GM23338 (cell line): Measurements from ENCODE around the gene SFT2D1. TPM values are rescaled to one million over a fixed set of nuclear protein-coding genes. Genes with fewer than 3 reads are reported as not detected.

Experiments
- ATAC-seq: fragments of 200-7000 bp; cut with Tn5 transposase; 3 replicates; pipeline ENCODE4 v1.9.1; 2020
- DNase-seq: peaks from one replicate; pipeline ENCODE4 v3.0.0-alpha.2; 2015; ENCODE audit warnings: low spot score
- H2AFZ ChIP-seq: fragments of 200-600 bp; sonication (generic); 2 replicates; pipeline ENCODE4 v1.8.0; 2016; ENCODE audit warnings: antibody characterized with exemption, mild to moderate bottlenecking, moderate library complexity
- H3F3A ChIP-seq: fragments of 200-600 bp; sonication (generic); replicated peaks from 2 replicates; pipeline ENCODE4 v1.8.0; 2017; ENCODE audit warnings: antibody characterized with exemption, mixed run types, low read depth
- H3K27ac ChIP-seq: fragments of 200-600 bp; sonication (generic); 2 replicates; pipeline ENCODE4 v1.6.1; 2016; ENCODE audit warnings: low read depth
- H3K27me3 ChIP-seq: fragments of 200-600 bp; sonication (generic); 2 replicates; pipeline ENCODE4 v1.8.0; 2016; ENCODE audit warnings: mild to moderate bottlenecking, mixed run types, moderate library complexity; ENCODE audit not compliant: insufficient read depth
- H3K36me3 ChIP-seq: fragments of 200-600 bp; sonication (generic); 2 replicates; pipeline ENCODE4 v1.8.0; 2016; ENCODE audit warnings: mild to moderate bottlenecking; ENCODE audit not compliant: insufficient read depth
- H3K4me1 ChIP-seq: fragments of 200-600 bp; sonication (generic); 2 replicates; pipeline ENCODE4 v1.8.0; 2016; ENCODE audit warnings: mild to moderate bottlenecking, moderate library complexity; ENCODE audit not compliant: insufficient read depth
- H3K4me2 ChIP-seq: fragments of 200-600 bp; sonication (generic); 2 replicates; pipeline ENCODE4 v1.7.1; 2017; ENCODE audit warnings: mixed run types
- H3K4me3 ChIP-seq: fragments of 200-600 bp; sonication (generic); 2 replicates; pipeline ENCODE4 v1.6.1; 2016; ENCODE audit warnings: mixed run types
- H3K79me2 ChIP-seq: fragments of 200-600 bp; sonication (generic); replicated peaks from 2 replicates; pipeline ENCODE4 v1.8.0; 2017; ENCODE audit warnings: mild to moderate bottlenecking; ENCODE audit not compliant: insufficient read depth
- H3K9me2 ChIP-seq: fragments of 200-600 bp; sonication (generic); 2 replicates; pipeline ENCODE4 v1.8.0; 2017; ENCODE audit not compliant: insufficient read depth
- H4K20me1 ChIP-seq: fragments of 200-600 bp; sonication (generic); replicated peaks from 2 replicates; pipeline ENCODE4 v1.8.0; 2017; ENCODE audit warnings: mild to moderate bottlenecking; ENCODE audit not compliant: insufficient read depth
- H3K27ac Mint-ChIP-seq: 2 replicates; pipeline ENCODE4 v1.8.0; 2020; ENCODE audit warnings: inconsistent platforms, mild to moderate bottlenecking, moderate library complexity, mixed read lengths
- H3K27me3 Mint-ChIP-seq: 3 replicates; pipeline ENCODE4 v1.8.0; 2022; ENCODE audit warnings: low read depth, mild to moderate bottlenecking, moderate library complexity, mixed read lengths, inconsistent platforms; ENCODE audit not compliant: insufficient read depth, poor library complexity
- H3K36me3 Mint-ChIP-seq: 3 replicates; pipeline ENCODE4 v1.8.0; 2021; ENCODE audit warnings: low read depth, mild to moderate bottlenecking, inconsistent platforms, moderate library complexity, mixed read lengths
- H3K4me1 Mint-ChIP-seq: 3 replicates; pipeline ENCODE4 v1.8.0; 2020; ENCODE audit warnings: mild to moderate bottlenecking, inconsistent platforms, mixed read lengths
- H3K4me3 Mint-ChIP-seq: 3 replicates; pipeline ENCODE4 v1.8.0; 2021; ENCODE audit warnings: moderate library complexity, mild to moderate bottlenecking, inconsistent platforms, mixed read lengths
- H3K9me3 Mint-ChIP-seq: 3 replicates; pipeline ENCODE4 v1.8.0; 2020; ENCODE audit warnings: moderate library complexity, mild to moderate bottlenecking, inconsistent platforms, mixed read lengths
- CREB1 ChIP-seq: fragments of 250-450 bp; sonication (Bioruptor Pico); IDR thresholded peaks from 2 replicates; pipeline ENCODE4 v1.5.0; 2020; ENCODE audit warnings: low read depth, mild to moderate bottlenecking, moderate library complexity
- EZH2 ChIP-seq: fragments of 200-600 bp; sonication (generic); IDR thresholded peaks from one replicate; pipeline ENCODE4 v1.8.0; 2017; ENCODE audit warnings: antibody characterized with exemption, mild to moderate bottlenecking, low read depth; ENCODE audit not compliant: unreplicated experiment
- NANOG ChIP-seq: IDR thresholded peaks from 2 replicates; pipeline ENCODE4 v1.6.1; 2016; ENCODE audit warnings: antibody characterized with exemption, borderline replicate concordance
- POLR2AphosphoS5 ChIP-seq: IDR thresholded peaks from 2 replicates; pipeline ENCODE4 v1.6.1; 2016; ENCODE audit warnings: antibody characterized with exemption, low read depth
- STAT1 ChIP-seq: IDR thresholded peaks from one replicate; pipeline ENCODE4 v1.6.1; 2016; ENCODE audit warnings: antibody characterized with exemption; ENCODE audit not compliant: unreplicated experiment
- ZNF114 ChIP-seq: fragments of 250-450 bp; sonication (Bioruptor Pico); IDR thresholded peaks from 2 replicates; pipeline ENCODE4 v1.5.0; 2020; ENCODE audit warnings: mild to moderate bottlenecking, moderate library complexity
- polyA plus RNA-seq: library from polyadenylated mRNA; unstranded; fragments of >200 nt; fragmentation: Nextera tagmentation; extraction: Ambion mirVana; gene quantifications from 2 replicates; pipeline ENCODE4 v1.2.1, GENCODE V29; 2016
- total RNA-seq: library from RNA; depleted of rRNA; stranded (reverse); fragments of >200 nt; shearing (Covaris generic); gene quantifications from 2 replicates; pipeline ENCODE4 v1.2.3, GENCODE V29; 2014
- TF ChIP-seq, protein P1 (sequence below): fragments of 250-450 bp; sonication (Bioruptor Pico); IDR thresholded peaks from 2 replicates; pipeline ENCODE4 v1.5.0; 2020; ENCODE audit warnings: mild to moderate bottlenecking, moderate library complexity
- TF ChIP-seq, protein P2 (sequence below), 2 experiments: fragments of 200-600 bp in 1 of 2; sonication (generic) in 1 of 2; conservative IDR thresholded peaks; 2 replicates each; pipeline versions ENCODE4 v1.5.1 to v1.6.1; 2016 to 2017; ENCODE audit warnings: antibody characterized with exemption in 2 of 2, low read depth in 2 of 2, mild to moderate bottlenecking in 2 of 2, moderate library complexity in 1 of 2
- TF ChIP-seq, protein P3 (sequence below): IDR thresholded peaks from 2 replicates; pipeline ENCODE4 v1.6.1; 2016; ENCODE audit warnings: antibody characterized with exemption
- TF ChIP-seq, protein P4 (sequence below): IDR thresholded peaks from one replicate; pipeline ENCODE4 v1.6.1; 2018; ENCODE audit warnings: antibody characterized with exemption; ENCODE audit not compliant: unreplicated experiment

The SFT2D1 gene
- total and polyA plus RNA-seq, 2 experiments from 2014 or later: 74.7 to 120 TPM

DNA sequence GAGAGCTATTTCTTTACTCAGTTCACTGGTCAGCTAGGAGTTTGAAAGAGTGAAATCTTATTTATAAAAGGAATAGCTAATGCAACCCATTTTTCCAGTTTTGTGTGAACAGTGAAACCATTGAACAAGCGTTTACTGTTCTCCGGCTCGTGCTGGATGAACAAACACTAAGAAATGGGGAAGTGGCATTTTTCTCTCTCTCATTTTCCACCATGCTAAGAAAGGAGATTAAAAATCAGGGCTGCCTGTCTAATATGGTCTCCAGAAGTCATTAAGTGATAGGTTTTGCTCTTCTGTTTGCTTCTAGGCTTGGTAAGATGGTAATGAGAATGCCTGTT lies 774 bp upstream of the SFT2D1 start (continued):
- TF ChIP-seq, protein P1, sequence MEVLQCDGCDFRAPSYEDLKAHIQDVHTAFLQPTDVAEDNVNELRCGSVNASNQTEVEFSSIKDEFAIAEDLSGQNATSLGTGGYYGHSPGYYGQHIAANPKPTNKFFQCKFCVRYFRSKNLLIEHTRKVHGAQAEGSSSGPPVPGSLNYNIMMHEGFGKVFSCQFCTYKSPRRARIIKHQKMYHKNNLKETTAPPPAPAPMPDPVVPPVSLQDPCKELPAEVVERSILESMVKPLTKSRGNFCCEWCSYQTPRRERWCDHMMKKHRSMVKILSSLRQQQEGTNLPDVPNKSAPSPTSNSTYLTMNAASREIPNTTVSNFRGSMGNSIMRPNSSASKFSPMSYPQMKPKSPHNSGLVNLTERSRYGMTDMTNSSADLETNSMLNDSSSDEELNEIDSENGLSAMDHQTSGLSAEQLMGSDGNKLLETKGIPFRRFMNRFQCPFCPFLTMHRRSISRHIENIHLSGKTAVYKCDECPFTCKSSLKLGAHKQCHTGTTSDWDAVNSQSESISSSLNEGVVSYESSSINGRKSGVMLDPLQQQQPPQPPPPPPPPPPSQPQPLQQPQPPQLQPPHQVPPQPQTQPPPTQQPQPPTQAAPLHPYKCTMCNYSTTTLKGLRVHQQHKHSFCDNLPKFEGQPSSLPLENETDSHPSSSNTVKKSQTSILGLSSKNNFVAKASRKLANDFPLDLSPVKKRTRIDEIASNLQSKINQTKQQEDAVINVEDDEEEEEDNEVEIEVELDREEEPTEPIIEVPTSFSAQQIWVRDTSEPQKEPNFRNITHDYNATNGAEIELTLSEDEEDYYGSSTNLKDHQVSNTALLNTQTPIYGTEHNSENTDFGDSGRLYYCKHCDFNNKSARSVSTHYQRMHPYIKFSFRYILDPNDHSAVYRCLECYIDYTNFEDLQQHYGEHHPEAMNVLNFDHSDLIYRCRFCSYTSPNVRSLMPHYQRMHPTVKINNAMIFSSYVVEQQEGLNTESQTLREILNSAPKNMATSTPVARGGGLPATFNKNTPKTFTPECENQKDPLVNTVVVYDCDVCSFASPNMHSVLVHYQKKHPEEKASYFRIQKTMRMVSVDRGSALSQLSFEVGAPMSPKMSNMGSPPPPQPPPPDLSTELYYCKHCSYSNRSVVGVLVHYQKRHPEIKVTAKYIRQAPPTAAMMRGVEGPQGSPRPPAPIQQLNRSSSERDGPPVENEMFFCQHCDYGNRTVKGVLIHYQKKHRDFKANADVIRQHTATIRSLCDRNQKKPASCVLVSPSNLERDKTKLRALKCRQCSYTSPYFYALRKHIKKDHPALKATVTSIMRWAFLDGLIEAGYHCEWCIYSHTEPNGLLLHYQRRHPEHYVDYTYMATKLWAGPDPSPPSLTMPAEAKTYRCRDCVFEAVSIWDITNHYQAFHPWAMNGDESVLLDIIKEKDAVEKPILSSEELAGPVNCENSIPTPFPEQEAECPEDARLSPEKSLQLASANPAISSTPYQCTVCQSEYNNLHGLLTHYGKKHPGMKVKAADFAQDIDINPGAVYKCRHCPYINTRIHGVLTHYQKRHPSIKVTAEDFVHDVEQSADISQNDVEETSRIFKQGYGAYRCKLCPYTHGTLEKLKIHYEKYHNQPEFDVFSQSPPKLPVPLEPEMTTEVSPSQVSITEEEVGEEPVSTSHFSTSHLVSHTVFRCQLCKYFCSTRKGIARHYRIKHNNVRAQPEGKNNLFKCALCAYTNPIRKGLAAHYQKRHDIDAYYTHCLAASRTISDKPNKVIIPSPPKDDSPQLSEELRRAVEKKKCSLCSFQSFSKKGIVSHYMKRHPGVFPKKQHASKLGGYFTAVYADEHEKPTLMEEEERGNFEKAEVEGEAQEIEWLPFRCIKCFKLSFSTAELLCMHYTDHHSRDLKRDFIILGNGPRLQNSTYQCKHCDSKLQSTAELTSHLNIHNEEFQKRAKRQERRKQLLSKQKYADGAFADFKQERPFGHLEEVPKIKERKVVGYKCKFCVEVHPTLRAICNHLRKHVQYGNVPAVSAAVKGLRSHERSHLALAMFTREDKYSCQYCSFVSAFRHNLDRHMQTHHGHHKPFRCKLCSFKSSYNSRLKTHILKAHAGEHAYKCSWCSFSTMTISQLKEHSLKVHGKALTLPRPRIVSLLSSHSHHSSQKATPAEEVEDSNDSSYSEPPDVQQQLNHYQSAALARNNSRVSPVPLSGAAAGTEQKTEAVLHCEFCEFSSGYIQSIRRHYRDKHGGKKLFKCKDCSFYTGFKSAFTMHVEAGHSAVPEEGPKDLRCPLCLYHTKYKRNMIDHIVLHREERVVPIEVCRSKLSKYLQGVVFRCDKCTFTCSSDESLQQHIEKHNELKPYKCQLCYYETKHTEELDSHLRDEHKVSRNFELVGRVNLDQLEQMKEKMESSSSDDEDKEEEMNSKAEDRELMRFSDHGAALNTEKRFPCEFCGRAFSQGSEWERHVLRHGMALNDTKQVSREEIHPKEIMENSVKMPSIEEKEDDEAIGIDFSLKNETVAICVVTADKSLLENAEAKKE (CRISPR knock-in tag): no peak
- no peak for TF ChIP-seq STAT1
- no peak for TF ChIP-seq ZNF114 (CRISPR knock-in tag)

DNA sequence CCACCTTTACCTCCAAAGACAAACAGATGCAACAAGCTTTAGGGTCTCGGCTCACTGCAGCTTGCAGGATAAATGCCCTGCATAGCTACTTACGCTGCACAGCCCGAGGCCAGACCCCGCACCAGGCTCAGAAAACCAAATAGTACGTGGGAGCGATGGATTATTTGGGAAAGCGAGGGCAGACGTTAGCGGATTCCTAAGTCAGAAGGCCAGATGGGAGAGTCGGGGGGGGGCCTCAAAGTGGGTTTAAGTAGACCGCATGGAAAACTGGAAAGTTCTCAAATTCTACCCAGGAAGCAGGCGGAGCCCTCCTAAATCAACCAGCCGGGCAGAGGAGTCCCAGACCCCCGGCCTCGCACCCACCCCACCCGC lies 382 bp downstream of the SFT2D1 start:
- H3K36me3 ChIP-seq: no peaks in the 10 kb centered on the region
- H3K27me3 Mint-ChIP-seq: peaks cover 2% of the 10 kb centered on the region

More for the DNA sequence above, 382 bp downstream of the SFT2D1 start:
- ATAC-seq (peak; percentile 10; the same call in 2 of the 3 replicates), DNase-seq (peak; percentile 33)
- Mint-ChIP-seq H3K36me3 (peaks cover 6% of the 10 kb centered on the region; the same call in 1 of the 3 replicates), H3K27ac (peak overlapping the region; percentile 95), H3K4me1 (peaks cover 18% of the 10 kb centered on the region), H3K4me3 (peak overlapping the region; percentile 96), H3K9me3 (no peaks in the 10 kb centered on the region; the same call in 2 of the 3 replicates)
- TF ChIP-seq, protein P2, sequence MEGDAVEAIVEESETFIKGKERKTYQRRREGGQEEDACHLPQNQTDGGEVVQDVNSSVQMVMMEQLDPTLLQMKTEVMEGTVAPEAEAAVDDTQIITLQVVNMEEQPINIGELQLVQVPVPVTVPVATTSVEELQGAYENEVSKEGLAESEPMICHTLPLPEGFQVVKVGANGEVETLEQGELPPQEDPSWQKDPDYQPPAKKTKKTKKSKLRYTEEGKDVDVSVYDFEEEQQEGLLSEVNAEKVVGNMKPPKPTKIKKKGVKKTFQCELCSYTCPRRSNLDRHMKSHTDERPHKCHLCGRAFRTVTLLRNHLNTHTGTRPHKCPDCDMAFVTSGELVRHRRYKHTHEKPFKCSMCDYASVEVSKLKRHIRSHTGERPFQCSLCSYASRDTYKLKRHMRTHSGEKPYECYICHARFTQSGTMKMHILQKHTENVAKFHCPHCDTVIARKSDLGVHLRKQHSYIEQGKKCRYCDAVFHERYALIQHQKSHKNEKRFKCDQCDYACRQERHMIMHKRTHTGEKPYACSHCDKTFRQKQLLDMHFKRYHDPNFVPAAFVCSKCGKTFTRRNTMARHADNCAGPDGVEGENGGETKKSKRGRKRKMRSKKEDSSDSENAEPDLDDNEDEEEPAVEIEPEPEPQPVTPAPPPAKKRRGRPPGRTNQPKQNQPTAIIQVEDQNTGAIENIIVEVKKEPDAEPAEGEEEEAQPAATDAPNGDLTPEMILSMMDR (conservative IDR thresholded peaks at IDR 0.05; ENCODE audit: low read depth in 2 of 2): no peak
- TF ChIP-seq STAT1 (no peak), NANOG (no peak), EZH2 (no peak), ZNF114 (CRISPR knock-in tag) (no peak), CREB1 (CRISPR knock-in tag) (no peak), POLR2AphosphoS5 (no peak)
- TF ChIP-seq, protein P3, sequence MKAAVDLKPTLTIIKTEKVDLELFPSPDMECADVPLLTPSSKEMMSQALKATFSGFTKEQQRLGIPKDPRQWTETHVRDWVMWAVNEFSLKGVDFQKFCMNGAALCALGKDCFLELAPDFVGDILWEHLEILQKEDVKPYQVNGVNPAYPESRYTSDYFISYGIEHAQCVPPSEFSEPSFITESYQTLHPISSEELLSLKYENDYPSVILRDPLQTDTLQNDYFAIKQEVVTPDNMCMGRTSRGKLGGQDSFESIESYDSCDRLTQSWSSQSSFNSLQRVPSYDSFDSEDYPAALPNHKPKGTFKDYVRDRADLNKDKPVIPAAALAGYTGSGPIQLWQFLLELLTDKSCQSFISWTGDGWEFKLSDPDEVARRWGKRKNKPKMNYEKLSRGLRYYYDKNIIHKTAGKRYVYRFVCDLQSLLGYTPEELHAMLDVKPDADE: no peak
- TF ChIP-seq, protein P4, sequence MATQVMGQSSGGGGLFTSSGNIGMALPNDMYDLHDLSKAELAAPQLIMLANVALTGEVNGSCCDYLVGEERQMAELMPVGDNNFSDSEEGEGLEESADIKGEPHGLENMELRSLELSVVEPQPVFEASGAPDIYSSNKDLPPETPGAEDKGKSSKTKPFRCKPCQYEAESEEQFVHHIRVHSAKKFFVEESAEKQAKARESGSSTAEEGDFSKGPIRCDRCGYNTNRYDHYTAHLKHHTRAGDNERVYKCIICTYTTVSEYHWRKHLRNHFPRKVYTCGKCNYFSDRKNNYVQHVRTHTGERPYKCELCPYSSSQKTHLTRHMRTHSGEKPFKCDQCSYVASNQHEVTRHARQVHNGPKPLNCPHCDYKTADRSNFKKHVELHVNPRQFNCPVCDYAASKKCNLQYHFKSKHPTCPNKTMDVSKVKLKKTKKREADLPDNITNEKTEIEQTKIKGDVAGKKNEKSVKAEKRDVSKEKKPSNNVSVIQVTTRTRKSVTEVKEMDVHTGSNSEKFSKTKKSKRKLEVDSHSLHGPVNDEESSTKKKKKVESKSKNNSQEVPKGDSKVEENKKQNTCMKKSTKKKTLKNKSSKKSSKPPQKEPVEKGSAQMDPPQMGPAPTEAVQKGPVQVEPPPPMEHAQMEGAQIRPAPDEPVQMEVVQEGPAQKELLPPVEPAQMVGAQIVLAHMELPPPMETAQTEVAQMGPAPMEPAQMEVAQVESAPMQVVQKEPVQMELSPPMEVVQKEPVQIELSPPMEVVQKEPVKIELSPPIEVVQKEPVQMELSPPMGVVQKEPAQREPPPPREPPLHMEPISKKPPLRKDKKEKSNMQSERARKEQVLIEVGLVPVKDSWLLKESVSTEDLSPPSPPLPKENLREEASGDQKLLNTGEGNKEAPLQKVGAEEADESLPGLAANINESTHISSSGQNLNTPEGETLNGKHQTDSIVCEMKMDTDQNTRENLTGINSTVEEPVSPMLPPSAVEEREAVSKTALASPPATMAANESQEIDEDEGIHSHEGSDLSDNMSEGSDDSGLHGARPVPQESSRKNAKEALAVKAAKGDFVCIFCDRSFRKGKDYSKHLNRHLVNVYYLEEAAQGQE: no peak
- Histone ChIP-seq H3F3A (no peaks in the 10 kb centered on the region), H3K79me2 (peaks cover 62% of the 10 kb centered on the region), H3K4me1 (peaks cover 21% of the 10 kb centered on the region), H3K27ac (peak overlapping the region; percentile 85), H3K4me3 (peak overlapping the region; percentile 100), H2AFZ (peak overlapping the region; percentile 86; the same call in 1 of the 2 replicates), H4K20me1 (peaks cover 39% of the 10 kb centered on the region), H3K9me2 (0 out of 2 replicates have a peak, but pooled peaks cover 3% of the 10 kb centered on the region), H3K27me3 (no peaks in the 10 kb centered on the region), H3K4me2 (peak overlapping the region; percentile 100)
